ENCODE data around the gene CEP85.

GRCh38 chr1:26259578-26259977 is 25.6 kb downstream of the CEP85 start:
- TF ChIP-seq CTCF (IDR thresholded peaks at IDR 0.05; ENCODE audit: insufficient read depth, low read depth, low read length) (no peak), EZH2 (IDR thresholded peaks at IDR 0.05; ENCODE audit: insufficient read depth, low read length) (no peak)
